ENCODE measurements around the gene ITGB1BP2.
A peak's percentile ranks its signal among the peaks of the same experiment; 100 is the strongest.
"Not testable (repeated sequence)": the region's sequence is repeated elsewhere in the genome, so short reads cannot be mapped to it uniquely, and the experiment has no call there.

Gene ITGB1BP2

DNA sequence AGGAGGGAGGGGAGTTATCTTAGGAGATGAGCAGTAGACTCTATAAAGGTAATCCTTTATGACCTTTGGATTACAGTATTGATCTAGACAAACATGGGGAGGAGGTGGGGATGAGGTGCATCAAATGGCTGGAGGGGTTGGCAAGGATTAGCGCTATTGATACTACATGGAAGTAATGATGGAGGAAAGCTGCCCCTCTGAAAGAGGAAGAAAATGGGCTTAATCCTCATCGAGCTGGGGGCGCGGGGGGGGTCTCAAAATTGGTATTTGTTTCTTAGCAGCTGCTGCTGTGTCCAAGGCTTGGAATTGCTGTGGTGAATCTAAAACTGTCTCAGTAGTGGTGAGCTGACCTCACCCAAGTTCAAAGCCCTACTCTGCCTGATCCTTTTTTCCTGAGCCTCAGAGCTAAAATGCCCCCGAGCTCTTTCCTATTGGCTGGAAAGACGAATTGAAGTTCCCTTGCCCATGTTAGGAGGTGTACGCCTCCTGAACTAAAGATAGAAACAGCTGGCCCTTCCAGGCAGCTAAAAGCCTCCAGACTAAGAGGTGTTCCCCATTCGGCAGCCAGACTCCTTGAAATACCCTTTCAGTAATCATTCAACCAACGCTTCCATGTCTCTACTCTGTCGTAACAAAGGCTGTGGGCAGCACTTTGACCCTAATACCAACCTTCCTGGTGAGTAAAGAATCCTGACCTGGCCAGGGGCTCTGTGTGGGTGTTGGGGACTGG lies at the start of gene ITGB1BP2:
Gene ITGB1BP2 (plus strand): TSS at position 556 of the 730 bp plus-strand sequence. CDS start 57 bp downstream, at position 613.
- no peak for DNase-seq (ENCODE audit: low read depth)

DNA sequence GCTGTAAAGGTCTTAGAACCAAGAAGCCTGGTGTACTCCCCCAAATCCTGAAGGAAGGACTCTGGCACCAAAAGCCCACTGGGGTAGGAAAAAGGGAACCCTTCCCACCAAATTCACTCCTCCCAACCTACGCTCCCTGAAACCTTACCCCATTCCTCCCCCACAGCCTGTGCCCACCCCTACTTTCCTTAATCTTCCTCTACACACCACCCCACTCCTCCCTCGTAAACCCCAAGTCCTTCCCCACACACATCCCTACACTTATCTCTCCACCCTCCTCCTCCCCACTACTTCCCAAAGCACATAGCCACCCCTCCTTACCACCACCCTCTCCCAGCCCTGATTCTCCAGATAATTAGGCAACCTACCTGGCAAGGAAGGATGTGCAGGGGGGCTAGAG lies 49.3 kb upstream of the ITGB1BP2 start:
- no peak for DNase-seq (ENCODE audit: low read depth)

DNA sequence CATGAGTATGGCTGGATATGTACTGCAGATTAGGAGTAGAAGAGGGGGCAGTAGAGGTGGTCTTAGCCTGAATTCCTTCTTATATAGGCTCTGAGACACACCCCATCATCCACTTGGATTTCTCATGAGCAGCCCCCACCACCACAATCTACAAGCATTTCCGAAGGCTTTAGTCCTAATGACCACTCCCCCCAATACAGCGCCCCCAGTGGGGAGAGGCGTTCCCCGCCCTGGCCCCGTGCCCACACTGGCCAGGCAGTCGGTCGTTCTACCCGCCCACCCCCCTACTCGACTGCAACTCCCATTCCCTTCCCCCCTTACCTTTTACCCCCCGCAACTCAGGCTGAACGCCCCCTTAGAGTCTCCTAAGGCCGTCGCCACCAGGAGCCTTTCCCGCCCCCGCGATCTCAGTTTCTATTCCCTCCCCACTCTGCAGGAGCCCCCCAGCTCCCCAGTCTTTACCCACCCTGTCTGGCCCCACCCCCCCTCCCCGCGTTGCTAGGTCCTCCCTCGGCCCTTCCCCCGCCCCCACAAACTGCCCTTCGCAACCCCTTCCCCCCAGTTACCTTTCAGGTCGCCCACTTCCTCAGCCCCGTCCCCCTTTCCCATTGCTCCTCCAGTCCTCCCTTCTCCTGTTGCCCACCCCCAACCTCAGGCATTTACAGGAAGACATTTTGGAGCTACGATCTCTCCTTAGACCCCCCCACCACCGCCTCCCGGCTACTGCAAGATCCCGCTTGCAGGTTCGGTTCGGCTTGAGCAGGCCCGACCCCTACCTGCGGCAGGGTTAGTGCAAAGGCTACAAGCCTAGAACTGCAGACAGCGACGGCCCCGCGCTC lies 48.1 kb upstream of the ITGB1BP2 start:
- DNase-seq (ENCODE audit: low read depth), result no peak

DNA sequence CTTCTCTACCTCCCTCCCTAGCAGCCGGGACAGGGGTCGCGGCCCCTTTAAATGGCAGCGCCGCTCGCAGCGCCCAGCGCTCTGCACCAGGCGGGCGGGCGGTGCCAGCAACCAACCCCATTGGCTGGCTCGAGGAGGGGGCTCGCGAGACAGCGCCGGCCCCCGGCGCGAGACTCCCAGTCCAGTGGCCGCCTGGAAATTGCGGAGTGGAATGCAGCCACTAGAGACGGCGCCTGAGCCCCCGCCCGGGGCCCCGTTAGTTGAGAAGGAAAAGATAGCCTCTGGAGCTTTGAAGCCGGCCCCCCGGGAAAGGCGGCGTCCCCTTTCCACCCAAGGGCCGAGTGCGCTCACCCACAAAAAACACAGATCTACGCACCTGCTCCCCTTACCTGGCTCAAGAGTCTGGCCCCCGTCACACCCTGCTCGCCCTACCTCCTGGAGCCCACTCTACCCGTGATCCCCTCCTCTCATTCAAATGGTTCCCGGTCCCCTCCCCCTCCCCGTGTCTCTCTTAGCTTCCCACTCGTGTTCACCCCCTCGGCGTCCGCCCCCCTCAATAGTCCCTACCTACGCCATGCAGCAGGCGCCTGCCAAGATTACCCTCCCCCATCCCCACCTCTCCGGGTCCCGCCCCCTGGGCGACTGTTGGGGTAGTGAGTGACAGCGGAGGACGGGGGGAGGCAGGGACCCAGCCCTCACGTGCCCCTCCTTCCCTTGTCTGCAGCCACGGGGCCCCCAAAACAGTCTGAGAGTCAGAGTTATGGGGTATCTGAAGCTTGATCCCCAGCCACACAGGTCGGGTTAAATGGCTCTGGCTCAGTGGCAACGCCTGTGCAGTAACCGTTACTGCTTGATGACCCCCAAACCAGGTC lies 47.2 kb upstream of the ITGB1BP2 start, which contains the start of gene ZMYM3:
Gene ZMYM3 (minus strand): TSS at position 49 of the 872 bp plus-strand sequence. CDS start 885 bp downstream, outside the sequence.
- peak; percentile 56 for DNase-seq (ENCODE audit: low read depth)

DNA sequence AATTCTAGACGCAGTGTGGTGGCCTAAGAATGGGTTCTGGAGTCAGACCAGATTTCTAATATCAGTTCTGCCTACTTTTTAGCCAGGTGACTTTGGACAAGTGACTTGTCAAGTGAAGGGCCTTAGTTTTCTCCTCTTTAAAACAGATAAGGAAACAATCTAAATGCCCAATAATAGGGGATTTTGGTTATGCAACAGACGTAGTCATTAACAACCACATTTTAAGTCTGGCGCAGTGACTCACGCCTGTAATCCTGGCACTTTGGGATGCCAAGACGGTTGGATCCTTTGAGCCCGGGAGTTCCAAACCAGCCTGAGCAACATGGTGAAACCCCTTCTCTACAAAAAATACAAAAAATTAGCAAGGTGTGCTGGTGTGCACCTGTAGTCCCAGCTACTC lies 45.5 kb upstream of the ITGB1BP2 start:
- DNase-seq (ENCODE audit: low read depth), result no peak

DNA sequence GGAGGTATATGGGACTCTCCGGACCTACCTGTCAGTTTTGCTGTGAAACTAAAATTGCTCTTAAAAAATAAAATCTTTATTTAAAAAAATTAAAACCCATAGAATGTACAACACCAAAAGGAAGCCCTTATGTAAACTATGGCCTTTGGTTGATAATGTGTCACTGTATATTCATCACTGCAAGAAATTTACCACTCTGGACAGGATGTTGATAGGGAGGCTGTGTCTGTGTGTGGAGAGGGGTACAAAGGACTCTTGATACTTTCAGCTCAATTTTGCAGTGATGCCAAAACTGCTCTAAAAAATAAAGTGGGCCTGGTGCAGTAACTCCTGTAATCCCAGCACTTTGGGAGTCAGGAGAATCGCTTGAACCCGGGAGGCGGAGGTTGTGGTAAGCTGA lies 44.7 kb upstream of the ITGB1BP2 start:
- no peak for DNase-seq (ENCODE audit: low read depth)

DNA sequence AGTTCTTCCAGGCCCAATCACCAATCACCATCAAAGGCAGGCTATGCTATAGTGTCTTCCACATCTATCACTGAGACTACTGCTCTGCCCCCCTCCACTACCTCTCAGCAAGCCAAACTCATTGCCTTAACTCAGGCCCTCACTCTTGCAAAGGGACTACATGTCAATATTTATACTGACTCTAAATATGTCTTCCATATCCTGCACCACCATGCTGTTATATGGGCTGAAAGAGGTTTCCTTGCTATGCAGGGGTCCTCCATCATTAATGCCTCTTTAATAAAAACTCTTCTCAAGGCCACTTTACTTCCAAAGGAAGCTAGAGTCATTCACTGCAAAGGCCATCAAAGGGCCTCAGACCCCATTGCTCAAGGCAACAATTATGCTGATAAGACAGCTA lies 32.9 kb upstream of the ITGB1BP2 start:
- not testable (repeated sequence) for DNase-seq (ENCODE audit: low read depth)

DNA sequence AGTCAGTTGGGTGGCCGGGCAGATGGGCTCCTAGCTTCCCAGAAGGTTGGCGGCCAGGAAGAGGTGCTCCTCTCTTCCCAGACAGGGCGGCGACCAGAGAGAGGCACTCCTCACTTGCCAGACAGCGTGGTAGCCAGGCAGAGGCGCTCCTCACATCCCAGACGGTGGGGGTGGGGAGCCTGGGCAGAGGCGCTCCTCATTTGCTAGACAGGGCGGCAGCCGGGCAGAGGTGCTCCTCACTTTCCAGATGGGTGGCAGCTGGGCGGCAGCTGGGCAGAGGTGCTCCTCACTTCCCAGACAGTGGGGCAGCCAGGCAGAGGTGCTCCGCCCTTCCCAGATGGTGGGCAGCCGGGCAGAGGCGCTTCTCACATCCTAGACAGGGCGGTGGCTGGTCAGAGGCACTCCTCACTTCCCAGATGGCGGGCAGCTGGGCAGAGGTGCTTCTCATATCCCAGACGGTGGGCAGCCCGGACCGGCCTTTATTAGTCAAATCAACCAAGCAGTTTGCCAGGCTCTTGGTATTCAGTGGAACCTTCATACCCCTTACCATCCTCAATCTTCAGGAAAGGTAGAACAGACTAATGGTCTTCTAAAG lies 31.7 kb upstream of the ITGB1BP2 start:
- no peak for DNase-seq (ENCODE audit: low read depth)

DNA sequence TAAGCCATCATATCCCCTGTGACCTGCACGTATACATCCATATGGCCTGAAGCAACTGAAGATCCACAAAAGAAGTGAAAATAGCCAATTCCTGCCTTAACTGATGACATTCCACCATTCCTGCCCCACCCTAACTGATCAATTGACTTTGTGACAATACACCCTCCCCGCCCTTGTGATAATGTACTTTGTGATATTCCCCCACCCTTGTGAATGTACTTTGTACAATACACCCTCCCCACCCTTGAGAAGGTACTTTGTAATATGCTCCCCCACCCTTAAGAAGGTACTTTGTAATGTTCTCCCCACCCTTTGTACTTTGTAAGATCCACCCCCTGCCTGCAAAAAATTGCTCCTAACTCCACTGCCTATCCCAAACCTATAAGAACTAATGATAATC lies 29.2 kb upstream of the ITGB1BP2 start:
- not testable (repeated sequence) for DNase-seq (ENCODE audit: low read depth)

DNA sequence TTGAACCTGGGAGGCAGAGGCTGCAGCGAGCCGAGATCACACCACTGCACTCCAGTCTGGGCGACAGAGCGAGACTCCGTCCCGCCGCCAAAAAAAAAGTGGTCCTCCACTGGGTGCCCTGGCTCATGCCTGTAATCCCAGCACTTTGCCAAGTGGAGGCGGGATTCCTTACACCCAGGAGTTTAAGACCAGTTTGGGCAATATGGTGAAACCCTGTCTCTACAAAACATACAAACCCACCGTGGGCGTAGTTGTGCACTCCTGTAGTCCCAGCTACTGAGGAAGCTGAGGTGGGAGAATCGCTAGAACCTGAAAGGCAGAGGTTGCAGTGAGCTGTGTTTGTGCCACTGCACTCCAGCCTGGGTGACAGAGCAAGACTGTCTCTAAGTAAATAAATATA lies 20.2 kb upstream of the ITGB1BP2 start:
- not testable (repeated sequence) for DNase-seq (ENCODE audit: low read depth)

DNA sequence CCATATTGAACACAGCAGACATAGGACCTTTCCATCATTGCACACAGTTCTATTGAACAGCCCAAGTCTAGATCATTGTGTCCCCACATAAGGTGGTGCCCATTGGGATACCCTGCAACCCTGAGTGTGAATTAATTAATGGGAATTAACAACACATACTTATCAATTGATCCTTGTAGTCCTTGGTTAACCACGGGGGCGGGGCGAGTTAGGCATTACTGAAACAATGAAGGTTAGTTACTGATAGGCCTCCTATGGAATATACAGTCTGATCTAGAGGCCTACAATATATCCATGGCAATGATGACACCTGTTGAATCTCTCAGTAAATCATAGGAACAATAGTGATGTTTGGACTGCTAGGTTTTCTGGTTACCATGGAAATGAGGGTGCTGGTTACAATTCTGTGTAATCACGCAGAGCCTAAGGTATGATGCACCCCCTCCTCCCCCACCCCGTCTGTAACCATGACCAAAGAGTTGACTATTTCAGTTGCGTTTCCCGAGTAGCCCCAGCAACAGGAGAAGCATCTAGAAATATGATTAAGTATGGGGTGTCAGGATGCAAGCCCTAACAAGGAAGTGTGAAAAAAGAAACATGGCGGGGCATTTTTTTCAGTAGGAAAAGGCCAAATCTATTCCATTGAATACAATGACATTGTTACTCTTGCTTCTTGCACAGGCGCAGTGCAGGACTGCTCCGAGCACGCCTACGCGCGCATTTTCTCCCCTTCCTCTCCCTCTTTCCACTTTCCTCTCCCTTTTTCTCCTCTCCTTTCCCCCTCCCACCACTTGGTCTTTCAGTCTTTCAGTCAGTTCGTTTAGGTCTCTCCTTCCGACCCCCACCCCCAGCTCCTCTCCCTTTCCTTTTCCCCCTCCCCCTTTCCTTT lies 18.8 kb upstream of the ITGB1BP2 start:
- peak; percentile 32 for DNase-seq (ENCODE audit: low read depth)

DNA sequence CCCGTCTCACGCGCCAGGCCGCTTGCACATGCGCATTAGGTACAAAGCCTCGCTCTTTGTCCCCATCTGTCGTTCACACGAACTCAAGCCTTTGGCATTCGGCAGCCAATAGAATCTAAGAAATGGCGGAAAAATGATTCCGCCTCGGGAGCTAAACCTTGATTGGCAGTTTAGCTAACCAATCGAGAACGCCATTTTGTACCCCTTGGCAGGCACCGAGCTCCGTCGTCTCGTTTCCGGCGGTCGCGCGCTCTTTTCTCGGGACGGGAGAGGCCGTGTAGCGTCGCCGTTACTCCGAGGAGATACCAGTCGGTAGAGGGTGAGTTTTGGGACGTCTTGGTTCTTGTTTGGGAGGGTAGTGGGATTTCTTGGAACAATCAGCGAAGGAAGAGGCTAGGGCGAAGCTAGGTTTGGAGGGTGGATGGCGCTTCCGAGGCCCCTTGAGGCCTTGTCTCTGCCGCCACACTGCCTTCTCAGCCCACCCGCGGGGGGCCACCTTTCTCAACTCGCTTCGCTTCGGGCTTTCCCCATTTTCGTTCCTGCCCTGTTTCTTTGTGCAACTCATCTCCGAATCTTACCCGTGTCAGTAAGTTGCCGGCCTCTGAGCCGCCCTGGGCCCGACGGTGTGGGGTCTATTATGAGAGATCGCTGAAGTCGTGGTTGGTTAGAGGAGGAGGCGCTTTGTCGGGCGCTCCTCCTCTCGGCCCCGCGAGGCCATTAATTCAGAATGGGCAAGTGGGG lies 18.0 kb upstream of the ITGB1BP2 start, which contains the start of gene NONO:
Gene NONO (plus strand): TSS at position 233 of the 741 bp plus-strand sequence. CDS start 7,003 bp downstream, outside the sequence.
- DNase-seq (ENCODE audit: low read depth), result peak; percentile 82

DNA sequence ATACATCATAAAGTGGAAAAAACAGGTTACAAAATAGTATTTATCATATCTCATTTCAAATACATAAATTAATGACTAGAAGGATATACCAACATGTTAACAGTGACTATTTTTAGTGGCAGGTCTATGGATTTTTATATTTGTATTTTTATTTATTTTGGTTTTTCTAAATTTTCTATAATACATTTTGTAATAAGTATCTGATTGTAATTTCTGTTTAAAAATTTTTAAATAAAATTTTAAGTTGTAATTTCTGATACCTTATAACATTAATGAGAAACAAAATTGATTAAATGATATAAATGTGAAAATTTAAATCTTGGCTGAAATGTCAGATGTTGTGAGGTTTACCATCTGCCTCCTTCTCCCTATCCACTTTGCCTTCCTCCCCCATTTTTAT lies 15.6 kb upstream of the ITGB1BP2 start:
- no peak for DNase-seq (ENCODE audit: low read depth)

DNA sequence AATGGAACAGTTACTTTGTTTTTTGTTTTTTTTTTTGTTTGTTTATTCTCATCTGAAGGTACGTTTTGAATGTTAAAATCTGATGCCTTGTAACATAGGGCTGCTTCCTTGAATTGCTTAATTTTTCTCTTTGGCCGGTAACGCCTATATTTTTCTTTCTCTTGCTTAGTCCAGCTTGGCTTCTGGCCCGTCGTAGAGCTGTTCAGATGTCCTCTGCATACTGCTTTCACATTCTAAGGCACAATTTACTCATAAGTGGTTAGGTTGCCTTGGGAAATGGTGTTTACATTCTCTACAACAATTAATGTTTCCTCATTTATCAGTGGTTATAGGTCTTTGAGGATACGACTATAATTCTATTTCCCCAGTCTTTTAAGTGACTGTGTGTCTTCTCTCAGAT lies 10.2 kb upstream of the ITGB1BP2 start:
- no peak for DNase-seq (ENCODE audit: low read depth)

DNA sequence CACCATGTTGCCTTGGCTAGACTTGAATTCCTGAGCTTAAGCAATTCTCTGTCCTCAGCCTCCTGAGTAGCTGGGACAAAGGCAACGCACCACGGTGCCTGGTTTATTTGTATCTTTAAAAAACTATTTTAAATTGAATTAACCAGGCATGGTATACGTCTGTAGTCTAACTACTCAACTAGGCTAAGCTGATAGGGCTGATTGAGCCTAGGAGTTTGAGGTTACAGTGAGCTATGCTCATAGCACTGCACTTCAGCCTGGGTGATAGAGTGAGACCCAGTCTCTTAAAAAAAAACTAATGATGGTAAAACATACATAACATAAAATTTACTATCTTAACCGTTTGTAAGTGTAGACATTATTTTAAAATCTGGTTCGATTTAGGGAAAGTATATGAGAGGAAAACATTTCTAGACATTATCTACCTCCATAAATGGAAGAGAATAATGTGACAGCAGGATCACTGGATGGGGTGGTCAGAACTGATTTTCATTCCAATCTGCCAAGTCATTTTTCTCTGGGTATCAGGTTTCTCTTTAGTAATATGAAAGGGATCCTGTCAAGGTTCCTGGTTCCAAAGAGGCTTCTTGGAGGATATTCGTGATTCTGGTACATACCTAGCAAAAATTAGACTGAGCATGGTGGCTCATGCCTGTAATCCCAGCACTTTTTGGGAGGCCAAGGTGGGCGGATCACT lies 8.7 kb upstream of the ITGB1BP2 start:
- no peak for DNase-seq (ENCODE audit: low read depth)

DNA sequence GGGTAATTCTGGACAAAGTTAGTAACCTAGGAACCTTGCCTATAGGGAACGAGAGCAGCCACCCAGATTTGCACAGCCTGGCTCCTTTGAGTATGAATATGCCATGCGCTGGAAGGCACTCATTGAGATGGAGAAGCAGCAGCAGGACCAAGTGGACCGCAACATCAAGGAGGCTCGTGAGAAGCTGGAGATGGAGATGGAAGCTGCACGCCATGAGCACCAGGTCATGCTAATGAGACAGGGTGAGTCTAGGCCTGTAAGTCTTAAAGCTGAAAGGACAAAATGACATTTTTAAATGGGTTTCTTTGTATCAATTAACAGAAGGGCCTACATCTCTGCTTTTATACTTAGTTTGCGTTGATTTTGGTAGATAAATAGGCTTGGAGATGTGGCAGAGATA lies 4.7 kb upstream of the ITGB1BP2 start:
- no peak for DNase-seq (ENCODE audit: low read depth)

DNA sequence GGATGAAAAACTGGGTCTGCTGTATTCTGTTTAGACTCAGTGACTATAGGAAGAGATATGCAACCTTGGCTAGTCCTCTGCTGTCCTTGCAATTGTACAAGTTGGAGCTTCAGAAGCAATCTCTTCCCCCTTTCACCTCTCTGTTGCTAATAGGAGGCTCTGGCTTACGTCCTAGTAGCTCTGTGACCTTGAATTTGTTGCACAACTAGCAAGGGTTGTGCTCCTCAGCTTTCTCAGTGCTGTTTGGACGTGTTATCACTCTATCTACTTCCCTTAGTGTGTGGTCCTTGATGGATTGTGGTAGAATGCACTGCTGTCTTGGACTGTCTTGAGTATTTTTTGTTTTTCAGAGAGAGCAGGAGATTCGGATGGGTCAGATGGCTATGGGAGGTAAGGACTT lies 3.4 kb upstream of the ITGB1BP2 start:
- no peak for DNase-seq (ENCODE audit: low read depth)

DNA sequence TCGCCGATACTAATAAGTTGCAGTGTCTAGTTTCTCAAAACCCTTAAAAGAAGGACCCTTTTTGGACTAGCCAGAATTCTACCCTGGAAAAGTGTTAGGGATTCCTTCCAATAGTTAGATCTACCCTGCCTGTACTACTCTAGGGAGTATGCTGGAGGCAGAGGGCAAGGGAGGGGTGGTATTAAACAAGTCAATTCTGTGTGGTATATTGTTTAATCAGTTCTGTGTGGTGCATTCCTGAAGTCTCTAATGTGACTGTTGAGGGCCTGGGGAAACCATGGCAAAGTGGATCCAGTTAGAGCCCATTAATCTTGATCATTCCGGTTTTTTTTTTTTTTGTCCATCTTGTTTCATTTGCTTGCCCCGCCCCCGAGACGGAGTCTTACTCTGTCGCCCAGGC lies 1.5 kb upstream of the ITGB1BP2 start:
- DNase-seq (ENCODE audit: low read depth), result not testable (repeated sequence)

DNA sequence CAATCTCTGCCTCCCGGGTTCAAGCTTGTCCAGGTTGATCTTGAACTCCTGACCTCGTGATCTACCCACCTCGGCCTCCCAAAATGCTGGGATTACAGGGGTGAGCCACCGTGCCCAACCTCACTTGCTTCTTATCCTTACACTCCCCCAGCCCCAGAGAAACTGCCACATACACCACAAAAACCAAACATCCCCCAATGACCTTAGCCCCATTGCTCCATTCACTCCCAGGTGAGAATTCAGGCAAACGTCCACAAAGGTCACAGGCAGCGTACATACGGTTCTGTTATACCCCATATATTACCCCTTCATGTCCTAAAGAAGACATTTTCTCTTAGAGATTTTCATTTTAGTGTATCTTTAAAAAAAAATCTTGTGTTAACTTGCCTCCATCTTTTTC lies 1.1 kb upstream of the ITGB1BP2 start:
- DNase-seq (ENCODE audit: low read depth), result not testable (repeated sequence)
